OCI-LY1 (cell line): ENCODE data around the gene ACVR1C.

Experiments
- CTCF ChIP-seq: fragments of 200-600 bp; sonication (generic), shearing (Covaris generic); IDR thresholded peaks from 2 replicates; pipeline ENCODE4 v1.5.1; 2017; ENCODE audit warnings: mild to moderate bottlenecking, antibody characterized with exemption, low read length, moderate library complexity, mixed read lengths
- EZH2 ChIP-seq: fragments of 200-600 bp; sonication (generic), shearing (Covaris generic); IDR thresholded peaks from 2 replicates; pipeline ENCODE4 v1.8.0; 2017; ENCODE audit warnings: borderline replicate concordance, mixed run types, mild to moderate bottlenecking, antibody characterized with exemption, low read length, moderate library complexity, mixed read lengths

GRCh38 chr2:157504623-157505022, 124.0 kb downstream of the ACVR1C start:
- TF ChIP-seq CTCF (peak; percentile 14; the same call in 1 of the 2 replicates), EZH2 (no peak)
